HepG2 (cell line): ENCODE data around the gene RNF11. TPM values are rescaled to one million over a fixed set of nuclear protein-coding genes. Genes with fewer than 3 reads are reported as not detected.

ENCODE experiments used
- ATAC-seq: fragments of 200-7000 bp; cut with Tn5 transposase; 3 replicates; pipeline ENCODE4 v1.9.1; 2020; ENCODE audit warnings: mild to moderate bottlenecking, moderate library complexity
- BruUV-seq: library from RNA; stranded (reverse); fragments of 400-500 nt; replicated peaks from 2 replicates; lab custom pipeline; 2021; lab: Mats Ljungman, UMichigan
- CTCF ChIA-PET: fragments of 300-600 bp; formaldehyde crosslinking; extraction: SDS; loops from one replicate; lab custom pipeline; 2021; ENCODE audit warnings: low total read pairs, inconsistent platforms, low intra/inter-chr PET ratio; lab: Yijun Ruan, JAX
- POLR2A ChIA-PET: fragments of 350-600 bp; sonication (Branson Sonifier 250); formaldehyde crosslinking; loops from one replicate; lab custom pipeline; 2020; ENCODE audit warnings: antibody characterized with exemption, inconsistent platforms; lab: Yijun Ruan, JAX
- DNase-seq: peaks from one replicate; pipeline ENCODE4 v3.0.0-alpha.2; 2015; ENCODE audit warnings: low spot score
- FAIRE-seq: peaks from 3 replicates; lab custom pipeline; 2011; peaks lifted over from hg19 to GRCh38; lab: Jason Lieb, UNC
- H2AFZ ChIP-seq: one replicate; pipeline ENCODE4 v1.6.1; 2011; ENCODE audit warnings: low read length, inconsistent platforms
- H3K27ac ChIP-seq: fragments of 300-600 bp; 3 replicates; pipeline ENCODE4 v1.8.0; 2011; ENCODE audit warnings: mixed run types, mild to moderate bottlenecking, mixed read lengths, low read length, inconsistent platforms; ENCODE audit not compliant: insufficient read depth; ENCODE audit errors: extremely low read length
- H3K27me3 ChIP-seq, 2 experiments: fragments of 200-600 bp in 1 of 2; 2 replicates in 1 of 2; 3 replicates in 1 of 2; pipeline versions ENCODE4 v1.6.0 to v1.8.0; 2011; ENCODE audit warnings: low read length in 2 of 2, mild to moderate bottlenecking in 2 of 2, moderate library complexity in 2 of 2, inconsistent platforms in 1 of 2; ENCODE audit not compliant: insufficient read depth in 2 of 2, control insufficient read depth in 1 of 2
- H3K36me3 ChIP-seq, 2 experiments: fragments of 200-600 bp in 1 of 2; replicated peaks in 1 of 2; 2 replicates in 1 of 2; 3 replicates in 1 of 2; pipeline versions ENCODE4 v1.5.1 to v1.8.0; 2011; ENCODE audit warnings: low read length in 2 of 2, inconsistent platforms in 1 of 2; ENCODE audit not compliant: insufficient read depth in 2 of 2, control insufficient read depth in 1 of 2
- H3K4me1 ChIP-seq: 2 replicates; pipeline ENCODE4 v1.5.1; 2012; ENCODE audit warnings: low read length, inconsistent platforms; ENCODE audit not compliant: insufficient read depth
- H3K4me2 ChIP-seq: 2 replicates; pipeline ENCODE4 v1.6.0; 2011; ENCODE audit warnings: low read depth, low read length, inconsistent platforms
- H3K4me3 ChIP-seq, 3 experiments: fragments of 200-600 bp in 1 of 3; sonication (generic), shearing (Covaris generic) in 1 of 3; replicated peaks in 1 of 3; 2 replicates each; pipeline ENCODE4 v1.5.1; 2011 to 2016; ENCODE audit warnings: low read length in 3 of 3, inconsistent platforms in 2 of 3, low read depth in 2 of 3, mild to moderate bottlenecking in 2 of 3, control low read depth in 1 of 3, mixed read lengths in 1 of 3; ENCODE audit not compliant: insufficient read depth in 1 of 3
- H3K79me2 ChIP-seq: one replicate; pipeline ENCODE4 v1.6.1; 2011; ENCODE audit warnings: low read length, inconsistent platforms; ENCODE audit not compliant: insufficient read depth
- H3K9ac ChIP-seq: 2 replicates; pipeline ENCODE4 v1.6.0; 2011; ENCODE audit warnings: mild to moderate bottlenecking, low read depth, low read length, inconsistent platforms; ENCODE audit not compliant: insufficient read depth
- H3K9me3 ChIP-seq: 2 replicates; pipeline ENCODE4 v1.5.1; 2012; ENCODE audit warnings: mild to moderate bottlenecking, low read length
- H4K20me1 ChIP-seq: 2 replicates; pipeline ENCODE4 v1.6.0; 2011; ENCODE audit warnings: inconsistent platforms, mild to moderate bottlenecking, low read length, moderate library complexity; ENCODE audit not compliant: insufficient read depth
- ARNTL ChIP-seq: sonication (generic); formaldehyde crosslinking; IDR thresholded peaks from 2 replicates; pipeline ENCODE4 v1.4.0; 2020; ENCODE audit warnings: mild to moderate bottlenecking, missing genetic modification reagents
- CREM ChIP-seq, 2 experiments: sonication (generic) in 1 of 2; formaldehyde crosslinking in 1 of 2; IDR thresholded peaks; 2 replicates each; pipeline versions ENCODE4 v1.4.0 to v1.6.1; 2016 to 2020; ENCODE audit warnings: antibody characterized with exemption in 1 of 2, mild to moderate bottlenecking in 1 of 2, missing genetic modification reagents in 1 of 2
- FOXP1 ChIP-seq, 2 experiments: fragments of 450-650 bp in 1 of 2; IDR thresholded peaks; 2 replicates each; pipeline ENCODE4 v1.6.1; 2017 to 2018; ENCODE audit warnings: antibody characterized with exemption in 1 of 2
- HCFC1 ChIP-seq: fragments of 150-350 bp; IDR thresholded peaks from 2 replicates; pipeline ENCODE4 v1.6.1; 2014; ENCODE audit warnings: low read depth, low read length
- MYC ChIP-seq: sonication (generic); formaldehyde crosslinking; IDR thresholded peaks from 2 replicates; pipeline ENCODE4 v1.9.0; 2021; ENCODE audit warnings: missing genetic modification reagents, borderline replicate concordance
- NCOA5 ChIP-seq: sonication (generic); formaldehyde crosslinking; IDR thresholded peaks from 2 replicates; pipeline ENCODE4 v1.4.0; 2020; ENCODE audit warnings: missing genetic modification reagents
- NFIC ChIP-seq: IDR thresholded peaks from 2 replicates; pipeline ENCODE4 v1.6.1; 2012; ENCODE audit warnings: mild to moderate bottlenecking, low read length, inconsistent platforms
- NFKB2 ChIP-seq: sonication (generic); formaldehyde crosslinking; IDR thresholded peaks from 2 replicates; pipeline ENCODE4 v1.4.0; 2020; ENCODE audit warnings: missing genetic modification reagents, borderline replicate concordance
- SOX5 ChIP-seq: IDR thresholded peaks from 2 replicates; pipeline ENCODE4 v1.6.1; 2016; ENCODE audit warnings: borderline replicate concordance
- ZC3H13 ChIP-seq: sonication (generic); formaldehyde crosslinking; IDR thresholded peaks from 2 replicates; pipeline ENCODE4 v1.8.1; 2023; ENCODE audit warnings: mild to moderate bottlenecking, missing genetic modification reagents, moderate library complexity
- ZNF256 ChIP-seq: sonication (generic); formaldehyde crosslinking; conservative IDR thresholded peaks from 2 replicates; pipeline ENCODE4 v1.4.0; 2020; ENCODE audit warnings: missing genetic modification reagents
- ZNF263 ChIP-seq: sonication (generic); formaldehyde crosslinking; IDR thresholded peaks from 2 replicates; pipeline ENCODE4 v1.4.0; 2020; ENCODE audit warnings: missing genetic modification reagents
- ZNF33B ChIP-seq: sonication (generic); formaldehyde crosslinking; IDR thresholded peaks from 2 replicates; pipeline ENCODE4 v1.5.1; 2020; ENCODE audit warnings: mild to moderate bottlenecking, missing genetic modification reagents
- ZNF674 ChIP-seq: sonication (generic); formaldehyde crosslinking; IDR thresholded peaks from 2 replicates; pipeline ENCODE4 v1.5.0; 2020; ENCODE audit warnings: low read depth, mild to moderate bottlenecking, missing genetic modification reagents
- ZNF749 ChIP-seq: sonication (generic); formaldehyde crosslinking; IDR thresholded peaks from 2 replicates; pipeline ENCODE4 v1.8.0; 2022; ENCODE audit warnings: mild to moderate bottlenecking, missing genetic modification reagents, moderate library complexity, borderline replicate concordance
- WGBS: methylation state at CpG from one replicate; pipeline ENCODE4 v1.1.6; 2017; ENCODE audit warnings: low lambda C conversion rate; 5-methylcytosine and 5-hydroxymethylcytosine counted together
- in situ Hi-C: cut with HindIII; loops from 2 replicates; pipeline ENCODE4 v1.10.0; 2017; ENCODE audit warnings: low pct_unique_long_range_greater_than_20kb; ENCODE audit not compliant: extremely low pct_ligation_motif_present
- intact Hi-C: fragments of 100-400 bp; cut with micrococcal nuclease; formaldehyde crosslinking; loops from one replicate; pipeline ENCODE4 v1.10.0; 2022; ENCODE audit not compliant: unreplicated experiment
- polyA plus RNA-seq, 8 experiments: library from polyadenylated mRNA; depleted of rRNA in 3 of 8; stranded (reverse) in 7 of 8; unstranded in 1 of 8; fragments of >200 nt; fragmentation: Illumina TruSeq in 4 of 8; extraction: Trizol in 4 of 8; gene quantifications; 2 replicates each; pipeline versions ENCODE4 v1.2.1 to v1.2.3, GENCODE V29; 2011 to 2016; ENCODE audit warnings: low read depth in 4 of 8, missing spikeins in 1 of 8, mixed read lengths in 1 of 8; ENCODE audit not compliant: insufficient read depth in 1 of 8
- total RNA-seq, 5 experiments: library from RNA; depleted of rRNA; stranded (reverse); fragments of >200 nt; fragmentation: Illumina TruSeq; extraction: Trizol; gene quantifications; 2 replicates each; pipeline ENCODE4 v1.2.3, GENCODE V29; 2016; ENCODE audit warnings: low read depth in 1 of 5
- TF ChIP-seq, protein P1 (sequence below): sonication (generic); formaldehyde crosslinking; IDR thresholded peaks from 2 replicates; pipeline ENCODE4 v1.5.0; 2020; ENCODE audit warnings: missing genetic modification reagents
- TF ChIP-seq, protein P2 (sequence below): sonication (generic); formaldehyde crosslinking; IDR thresholded peaks from 2 replicates; pipeline ENCODE4 v1.9.0; 2022; ENCODE audit warnings: missing genetic modification reagents, mild to moderate bottlenecking, borderline replicate concordance
- TF ChIP-seq, protein P3 (sequence below): sonication (generic); formaldehyde crosslinking; IDR thresholded peaks from 2 replicates; pipeline ENCODE4 v1.8.1; 2023; ENCODE audit warnings: missing genetic modification reagents, inconsistent platforms, borderline replicate concordance
- TF ChIP-seq, protein P4 (sequence below): sonication (generic); formaldehyde crosslinking; IDR thresholded peaks from 2 replicates; pipeline ENCODE4 v1.5.1; 2020; ENCODE audit warnings: mild to moderate bottlenecking, missing genetic modification reagents, moderate library complexity
- TF ChIP-seq, protein P5 (sequence below): sonication (generic); formaldehyde crosslinking; IDR thresholded peaks from 2 replicates; pipeline ENCODE4 v1.4.0; 2020; ENCODE audit warnings: missing genetic modification reagents

RNF11 gene
- total and polyA plus RNA-seq, 2 of the 13 experiments (the other 11 are each of a cell fraction or from before 2014, with no cell fraction given) = 41.2 to 48.8 TPM

DNA sequence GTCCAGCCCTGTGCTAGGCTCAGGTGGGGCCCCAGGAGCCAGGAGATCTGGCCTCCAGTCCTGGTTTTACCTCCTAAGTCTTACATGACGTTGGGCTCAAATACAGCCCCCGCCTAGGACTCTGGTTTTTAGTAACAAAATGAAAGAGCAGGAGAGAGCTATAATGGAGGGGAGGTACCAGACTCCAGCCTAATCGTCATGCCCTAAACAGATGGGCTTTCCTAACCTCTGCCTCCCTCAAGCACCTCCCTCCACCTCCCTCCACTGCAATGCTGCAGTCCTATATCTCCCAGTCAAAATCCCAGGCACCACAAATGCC is 65.7 kb downstream of the RNF11 start (continued):
- TF ChIP-seq ZNF749 (CRISPR knock-in tag) (no peak), NFKB2 (no peak), ZC3H13 (CRISPR knock-in tag) (no peak), ZNF263 (CRISPR knock-in tag) (no peak), HCFC1 (no peak), NFIC (no peak), MYC (CRISPR knock-in tag) (no peak), ZNF674 (CRISPR knock-in tag) (no peak)
- TF ChIP-seq, protein P1, sequence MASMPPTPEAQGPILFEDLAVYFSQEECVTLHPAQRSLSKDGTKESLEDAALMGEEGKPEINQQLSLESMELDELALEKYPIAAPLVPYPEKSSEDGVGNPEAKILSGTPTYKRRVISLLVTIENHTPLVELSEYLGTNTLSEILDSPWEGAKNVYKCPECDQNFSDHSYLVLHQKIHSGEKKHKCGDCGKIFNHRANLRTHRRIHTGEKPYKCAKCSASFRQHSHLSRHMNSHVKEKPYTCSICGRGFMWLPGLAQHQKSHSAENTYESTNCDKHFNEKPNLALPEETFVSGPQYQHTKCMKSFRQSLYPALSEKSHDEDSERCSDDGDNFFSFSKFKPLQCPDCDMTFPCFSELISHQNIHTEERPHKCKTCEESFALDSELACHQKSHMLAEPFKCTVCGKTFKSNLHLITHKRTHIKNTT (CRISPR knock-in tag) = no peak
- TF ChIP-seq, protein P2, sequence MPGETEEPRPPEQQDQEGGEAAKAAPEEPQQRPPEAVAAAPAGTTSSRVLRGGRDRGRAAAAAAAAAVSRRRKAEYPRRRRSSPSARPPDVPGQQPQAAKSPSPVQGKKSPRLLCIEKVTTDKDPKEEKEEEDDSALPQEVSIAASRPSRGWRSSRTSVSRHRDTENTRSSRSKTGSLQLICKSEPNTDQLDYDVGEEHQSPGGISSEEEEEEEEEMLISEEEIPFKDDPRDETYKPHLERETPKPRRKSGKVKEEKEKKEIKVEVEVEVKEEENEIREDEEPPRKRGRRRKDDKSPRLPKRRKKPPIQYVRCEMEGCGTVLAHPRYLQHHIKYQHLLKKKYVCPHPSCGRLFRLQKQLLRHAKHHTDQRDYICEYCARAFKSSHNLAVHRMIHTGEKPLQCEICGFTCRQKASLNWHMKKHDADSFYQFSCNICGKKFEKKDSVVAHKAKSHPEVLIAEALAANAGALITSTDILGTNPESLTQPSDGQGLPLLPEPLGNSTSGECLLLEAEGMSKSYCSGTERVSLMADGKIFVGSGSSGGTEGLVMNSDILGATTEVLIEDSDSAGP (CRISPR knock-in tag) = no peak

DNA sequence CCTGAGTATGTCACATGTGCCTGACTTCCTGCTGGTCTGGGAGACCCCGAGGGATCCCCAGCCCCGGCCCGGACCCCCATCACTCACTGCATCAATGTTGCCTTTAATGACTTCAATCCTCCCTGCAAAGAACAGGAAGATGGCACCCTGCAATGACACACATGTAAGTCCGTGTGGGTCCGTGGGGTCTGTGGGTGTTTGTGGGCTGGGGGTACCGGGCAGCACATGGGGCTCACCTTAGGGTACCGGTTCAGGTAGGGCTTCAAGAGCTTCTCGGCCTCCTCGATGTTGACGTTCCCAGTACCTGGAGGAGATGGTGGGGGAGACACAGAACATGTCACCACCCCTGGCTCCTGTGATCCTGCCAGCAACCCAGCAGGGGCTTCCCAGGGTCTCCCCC is 66.2 kb downstream of the RNF11 start:
- DNase-seq (no peak), FAIRE-seq (no peak), ATAC-seq (no peak)
- no peaks in the 10 kb centered on the region for H3K36me3 ChIP-seq
- H3K9ac ChIP-seq = no peak overlapping the region
- no peak overlapping the region for H2AFZ ChIP-seq
- H3K4me1 ChIP-seq = peaks cover 36% of the 10 kb centered on the region
- in situ Hi-C loops = no loop called here
- H3K4me3 ChIP-seq = no peak overlapping the region
- no peaks in the 10 kb centered on the region for H3K79me2 ChIP-seq
- no peak overlapping the region for H3K27ac ChIP-seq
- no peaks in the 10 kb centered on the region for H4K20me1 ChIP-seq
- H3K4me2 ChIP-seq = no peak overlapping the region
- no peaks in the 10 kb centered on the region; a peak in 2 of 5 replicates for H3K27me3 ChIP-seq
- no peaks in the 10 kb centered on the region for H3K9me3 ChIP-seq
- 74% methylated on average over 9 of the region's 10 CpGs for WGBS
- POLR2A ChIA-PET = no interaction called here
- BruUV-seq = no TSS peak
- intact Hi-C loops = no loop called here
- CTCF ChIA-PET = no interaction called here
- TF ChIP-seq, protein P3, sequence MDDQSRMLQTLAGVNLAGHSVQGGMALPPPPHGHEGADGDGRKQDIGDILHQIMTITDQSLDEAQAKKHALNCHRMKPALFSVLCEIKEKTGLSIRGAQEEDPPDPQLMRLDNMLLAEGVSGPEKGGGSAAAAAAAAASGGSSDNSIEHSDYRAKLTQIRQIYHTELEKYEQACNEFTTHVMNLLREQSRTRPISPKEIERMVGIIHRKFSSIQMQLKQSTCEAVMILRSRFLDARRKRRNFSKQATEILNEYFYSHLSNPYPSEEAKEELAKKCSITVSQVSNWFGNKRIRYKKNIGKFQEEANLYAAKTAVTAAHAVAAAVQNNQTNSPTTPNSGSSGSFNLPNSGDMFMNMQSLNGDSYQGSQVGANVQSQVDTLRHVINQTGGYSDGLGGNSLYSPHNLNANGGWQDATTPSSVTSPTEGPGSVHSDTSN = no peak
- no peak for TF ChIP-seq CREM (IDR thresholded peaks at IDR 0.05)
- TF ChIP-seq CREM (CRISPR knock-in tag; IDR thresholded peaks at IDR 0.05) = no peak
- no peak for TF ChIP-seq ZNF33B
- TF ChIP-seq ARNTL (CRISPR knock-in tag) = no peak
- no peak for TF ChIP-seq FOXP1 (IDR thresholded peaks at IDR 0.05)
- TF ChIP-seq FOXP1 (CRISPR knock-in tag; IDR thresholded peaks at IDR 0.05) = no peak
- TF ChIP-seq, protein P4, sequence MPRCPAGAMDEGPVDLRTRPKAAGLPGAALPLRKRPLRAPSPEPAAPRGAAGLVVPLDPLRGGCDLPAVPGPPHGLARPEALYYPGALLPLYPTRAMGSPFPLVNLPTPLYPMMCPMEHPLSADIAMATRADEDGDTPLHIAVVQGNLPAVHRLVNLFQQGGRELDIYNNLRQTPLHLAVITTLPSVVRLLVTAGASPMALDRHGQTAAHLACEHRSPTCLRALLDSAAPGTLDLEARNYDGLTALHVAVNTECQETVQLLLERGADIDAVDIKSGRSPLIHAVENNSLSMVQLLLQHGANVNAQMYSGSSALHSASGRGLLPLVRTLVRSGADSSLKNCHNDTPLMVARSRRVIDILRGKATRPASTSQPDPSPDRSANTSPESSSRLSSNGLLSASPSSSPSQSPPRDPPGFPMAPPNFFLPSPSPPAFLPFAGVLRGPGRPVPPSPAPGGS = no peak
- no peak for TF ChIP-seq ZNF256 (CRISPR knock-in tag)
- TF ChIP-seq, protein P5, sequence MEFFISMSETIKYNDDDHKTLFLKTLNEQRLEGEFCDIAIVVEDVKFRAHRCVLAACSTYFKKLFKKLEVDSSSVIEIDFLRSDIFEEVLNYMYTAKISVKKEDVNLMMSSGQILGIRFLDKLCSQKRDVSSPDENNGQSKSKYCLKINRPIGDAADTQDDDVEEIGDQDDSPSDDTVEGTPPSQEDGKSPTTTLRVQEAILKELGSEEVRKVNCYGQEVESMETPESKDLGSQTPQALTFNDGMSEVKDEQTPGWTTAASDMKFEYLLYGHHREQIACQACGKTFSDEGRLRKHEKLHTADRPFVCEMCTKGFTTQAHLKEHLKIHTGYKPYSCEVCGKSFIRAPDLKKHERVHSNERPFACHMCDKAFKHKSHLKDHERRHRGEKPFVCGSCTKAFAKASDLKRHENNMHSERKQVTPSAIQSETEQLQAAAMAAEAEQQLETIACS (CRISPR knock-in tag) = no peak
- TF ChIP-seq NCOA5 = no peak
- TF ChIP-seq SOX5 (CRISPR knock-in tag) = no peak
